Mucosa of descending colon (tissue), 3 donors: ENCODE results near the gene SOCS2. TPM values are rescaled to one million over a fixed set of nuclear protein-coding genes. Genes with fewer than 3 reads are reported as not detected.

Experiments used
- ATAC-seq: fragments of 200-7000 bp; cut with Tn5 transposase; one replicate; pipeline ENCODE4 v1.9.1; 2020; ENCODE audit warnings: mild to moderate bottlenecking, moderate library complexity
- DNase-seq, 3 donors: peaks; one replicate each; pipeline ENCODE4 v3.0.0-alpha.2; 2020
- H3K36me3 ChIP-seq: fragments of 200-600 bp; one replicate; pipeline ENCODE4 v1.8.0; 2021; ENCODE audit warnings: low read depth, mild to moderate bottlenecking
- H3K4me1 ChIP-seq: fragments of 200-600 bp; one replicate; pipeline ENCODE4 v1.8.0; 2021; ENCODE audit warnings: low read depth, mild to moderate bottlenecking
- H3K4me3 ChIP-seq: fragments of 200-600 bp; one replicate; pipeline ENCODE4 v1.8.0; 2021; ENCODE audit warnings: mild to moderate bottlenecking
- H3K9me3 ChIP-seq: fragments of 200-600 bp; one replicate; pipeline ENCODE4 v1.8.0; 2021; ENCODE audit warnings: mild to moderate bottlenecking
- intact Hi-C, 2 donors: fragments of 100-400 bp; cut with DNase I in 1 of 2; cut with micrococcal nuclease in 1 of 2; formaldehyde crosslinking; loops; one replicate each; pipeline versions ENCODE4 v1.11.0 to v1.11.1; 2022; cut with DNase I, micrococcal nuclease
- total RNA-seq, 3 donors: library from RNA; stranded (reverse); fragmentation: NEBNext Ultra II Directional in 2 of 3; extraction: Animal tissue kit (Norgen Biotek cat#: 25700) in 2 of 3; gene quantifications; one replicate each; pipeline versions ENCODE4 v1.2.1 to v1.2.4, GENCODE V29; 2021 to 2023
- TF ChIP-seq, protein P1 (sequence below): fragments of 200-600 bp; IDR thresholded peaks from one replicate; pipeline ENCODE4 v1.8.0; 2022; ENCODE audit warnings: antibody characterized with exemption, mild to moderate bottlenecking
- donor health status: DM: no; HTN: no; CAD: no; lungs with moderate emphysema.
- donor health status: DM: no; HTN: no; CAD: no.
- donor health status: DM: no; HTN: yes; CAD: no.

Gene SOCS2
- total RNA-seq, 3 donors from 2014 or later: 23.3 to 40.7 (median 27.6) TPM

- Histone ChIP-seq H3K4me3 (no peak overlapping the region), H3K36me3 (no peaks in the 10 kb centered on the region), H3K4me1 (no peaks in the 10 kb centered on the region), H3K9me3 (no peaks in the 10 kb centered on the region)
- no peak for DNase-seq
- ATAC-seq: no peak
- TF ChIP-seq, protein P1, sequence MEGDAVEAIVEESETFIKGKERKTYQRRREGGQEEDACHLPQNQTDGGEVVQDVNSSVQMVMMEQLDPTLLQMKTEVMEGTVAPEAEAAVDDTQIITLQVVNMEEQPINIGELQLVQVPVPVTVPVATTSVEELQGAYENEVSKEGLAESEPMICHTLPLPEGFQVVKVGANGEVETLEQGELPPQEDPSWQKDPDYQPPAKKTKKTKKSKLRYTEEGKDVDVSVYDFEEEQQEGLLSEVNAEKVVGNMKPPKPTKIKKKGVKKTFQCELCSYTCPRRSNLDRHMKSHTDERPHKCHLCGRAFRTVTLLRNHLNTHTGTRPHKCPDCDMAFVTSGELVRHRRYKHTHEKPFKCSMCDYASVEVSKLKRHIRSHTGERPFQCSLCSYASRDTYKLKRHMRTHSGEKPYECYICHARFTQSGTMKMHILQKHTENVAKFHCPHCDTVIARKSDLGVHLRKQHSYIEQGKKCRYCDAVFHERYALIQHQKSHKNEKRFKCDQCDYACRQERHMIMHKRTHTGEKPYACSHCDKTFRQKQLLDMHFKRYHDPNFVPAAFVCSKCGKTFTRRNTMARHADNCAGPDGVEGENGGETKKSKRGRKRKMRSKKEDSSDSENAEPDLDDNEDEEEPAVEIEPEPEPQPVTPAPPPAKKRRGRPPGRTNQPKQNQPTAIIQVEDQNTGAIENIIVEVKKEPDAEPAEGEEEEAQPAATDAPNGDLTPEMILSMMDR: no peak
- intact Hi-C loops: no loop called here
These were observed 25.1 kb downstream of the SOCS2 start for GRCh38 chr12:93597608-93598007.

DNA sequence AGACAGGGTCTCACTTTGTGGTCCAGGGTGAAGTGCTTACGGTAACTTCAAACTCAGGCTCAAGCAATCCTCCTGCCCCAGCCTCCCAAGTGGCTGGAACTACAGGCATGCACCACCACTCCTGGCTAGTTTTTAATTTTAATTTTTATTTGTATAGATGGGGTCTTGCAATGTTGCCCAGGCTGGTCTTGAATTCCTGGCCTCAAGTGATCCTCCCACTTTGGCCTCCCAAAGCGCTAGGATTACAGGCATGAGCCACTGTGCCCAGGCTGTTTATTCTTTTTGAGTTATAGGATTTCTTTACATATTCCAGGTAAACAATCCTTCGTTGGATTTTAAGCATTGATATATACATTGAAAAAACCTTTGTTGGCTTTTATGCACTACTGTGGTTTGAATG lies 26.7 kb downstream of the SOCS2 start:
- no peaks in the 10 kb centered on the region for H3K9me3 ChIP-seq
- ATAC-seq (no peak), DNase-seq (no peak)
- intact Hi-C loops: no loop called here
- no peaks in the 10 kb centered on the region for H3K36me3 ChIP-seq
- H3K4me3 ChIP-seq: no peak overlapping the region
- TF ChIP-seq, protein P1: no peak
- no peaks in the 10 kb centered on the region for H3K4me1 ChIP-seq

- Histone ChIP-seq H3K9me3 (no peaks in the 10 kb centered on the region), H3K4me3 (no peak overlapping the region), H3K36me3 (no peaks in the 10 kb centered on the region), H3K4me1 (no peaks in the 10 kb centered on the region)
- no peak for DNase-seq
- no peak for ATAC-seq
- TF ChIP-seq, protein P1: no peak
- intact Hi-C loops: no loop called here
These were observed 29.1 kb downstream of the SOCS2 start for GRCh38 chr12:93601591-93601990.

DNA sequence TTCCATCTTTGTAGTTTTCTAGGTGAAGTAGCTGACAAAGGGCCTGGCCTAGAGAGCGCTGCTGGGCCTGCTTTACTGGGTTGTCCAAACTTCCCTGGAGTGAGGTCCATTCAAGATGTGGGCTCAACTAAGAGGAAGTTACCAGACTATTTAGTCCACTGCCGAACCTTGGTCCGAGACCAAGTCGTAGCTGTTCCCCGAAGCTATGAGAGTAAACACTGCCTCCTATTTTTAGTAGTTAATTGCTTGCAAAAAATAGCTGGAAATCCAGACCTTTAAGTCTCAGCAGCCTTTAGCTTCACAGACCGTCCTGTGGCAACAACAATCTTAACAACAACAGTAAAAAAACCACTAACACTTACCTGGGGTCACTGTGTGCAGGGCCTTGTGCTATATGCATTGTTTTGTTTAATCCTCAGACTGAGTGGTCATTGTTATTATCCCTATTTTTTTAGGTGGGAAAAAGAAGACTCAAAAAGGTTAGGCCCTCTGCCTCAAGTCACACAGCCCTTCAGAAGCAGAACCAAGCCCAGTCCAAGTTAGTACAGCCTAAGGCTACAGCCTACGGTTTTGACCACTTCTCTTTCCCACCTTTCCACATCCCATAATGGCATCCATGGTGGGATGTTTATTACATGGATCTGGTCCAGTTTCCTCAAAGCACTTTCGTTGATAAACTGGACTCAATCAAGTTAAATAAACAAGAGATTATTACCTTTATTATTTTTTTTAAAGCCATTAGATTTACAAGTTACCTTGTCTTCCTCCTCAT lies 30.6 kb downstream of the SOCS2 start:
- H3K4me3 ChIP-seq: no peak overlapping the region
- no peaks in the 10 kb centered on the region for H3K9me3 ChIP-seq
- ATAC-seq (no peak), DNase-seq (no peak)
- H3K36me3 ChIP-seq: no peaks in the 10 kb centered on the region
- TF ChIP-seq, protein P1: no peak
- H3K4me1 ChIP-seq: no peaks in the 10 kb centered on the region
- intact Hi-C loops: no loop called here

DNA sequence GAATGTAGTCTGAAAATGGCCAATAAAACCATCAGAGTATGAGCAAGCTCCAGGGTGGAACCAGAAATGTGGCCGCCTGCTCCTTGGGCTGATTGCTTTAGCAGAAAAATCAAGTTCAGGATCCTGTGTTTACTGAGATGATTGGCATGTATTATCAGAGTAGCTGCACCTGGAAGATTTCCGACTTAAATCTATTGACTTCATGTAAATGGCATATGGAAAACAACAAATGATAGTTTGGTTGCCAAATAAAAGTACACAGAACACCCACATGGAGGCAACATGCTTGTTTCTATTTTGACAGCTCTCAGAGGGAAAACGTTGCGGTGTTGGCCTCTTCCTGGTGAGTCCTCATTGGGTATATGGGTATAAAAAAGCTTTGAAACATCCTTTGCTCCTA lies 31.3 kb downstream of the SOCS2 start:
- H3K36me3 ChIP-seq: no peaks in the 10 kb centered on the region
- DNase-seq (no peak), ATAC-seq (no peak)
- TF ChIP-seq, protein P1: no peak
- H3K9me3 ChIP-seq: no peaks in the 10 kb centered on the region
- H3K4me3 ChIP-seq: no peak overlapping the region
- intact Hi-C loops: no loop called here
- H3K4me1 ChIP-seq: no peaks in the 10 kb centered on the region

DNA sequence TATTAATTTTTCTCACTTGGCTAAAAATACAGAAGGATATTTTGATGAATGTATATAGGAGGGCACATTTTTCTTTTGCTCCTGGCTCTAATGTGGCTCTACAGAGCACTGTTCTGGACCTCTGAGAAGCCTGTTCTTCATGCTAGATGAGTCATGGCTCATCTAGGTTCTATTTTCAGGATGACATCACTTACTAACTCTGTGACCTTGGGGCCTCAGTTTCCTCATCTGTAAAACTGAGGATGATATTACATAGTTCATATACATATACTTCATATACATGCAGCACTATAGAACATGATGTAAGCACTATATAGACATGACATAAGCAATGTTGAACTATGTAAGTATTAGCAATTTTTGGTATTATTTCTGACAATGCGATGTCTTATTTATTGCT lies 35.8 kb downstream of the SOCS2 start:
- Histone ChIP-seq H3K4me1 (no peaks in the 10 kb centered on the region), H3K36me3 (no peaks in the 10 kb centered on the region), H3K9me3 (no peaks in the 10 kb centered on the region), H3K4me3 (no peak overlapping the region)
- TF ChIP-seq, protein P1: no peak
- no peak for ATAC-seq
- DNase-seq: no peak
- intact Hi-C loops: no loop called here
